Measurements from ENCODE around the gene AP5Z1.
A peak's percentile ranks its signal among the peaks of the same experiment; 100 is the strongest.

Gene AP5Z1, protein sequence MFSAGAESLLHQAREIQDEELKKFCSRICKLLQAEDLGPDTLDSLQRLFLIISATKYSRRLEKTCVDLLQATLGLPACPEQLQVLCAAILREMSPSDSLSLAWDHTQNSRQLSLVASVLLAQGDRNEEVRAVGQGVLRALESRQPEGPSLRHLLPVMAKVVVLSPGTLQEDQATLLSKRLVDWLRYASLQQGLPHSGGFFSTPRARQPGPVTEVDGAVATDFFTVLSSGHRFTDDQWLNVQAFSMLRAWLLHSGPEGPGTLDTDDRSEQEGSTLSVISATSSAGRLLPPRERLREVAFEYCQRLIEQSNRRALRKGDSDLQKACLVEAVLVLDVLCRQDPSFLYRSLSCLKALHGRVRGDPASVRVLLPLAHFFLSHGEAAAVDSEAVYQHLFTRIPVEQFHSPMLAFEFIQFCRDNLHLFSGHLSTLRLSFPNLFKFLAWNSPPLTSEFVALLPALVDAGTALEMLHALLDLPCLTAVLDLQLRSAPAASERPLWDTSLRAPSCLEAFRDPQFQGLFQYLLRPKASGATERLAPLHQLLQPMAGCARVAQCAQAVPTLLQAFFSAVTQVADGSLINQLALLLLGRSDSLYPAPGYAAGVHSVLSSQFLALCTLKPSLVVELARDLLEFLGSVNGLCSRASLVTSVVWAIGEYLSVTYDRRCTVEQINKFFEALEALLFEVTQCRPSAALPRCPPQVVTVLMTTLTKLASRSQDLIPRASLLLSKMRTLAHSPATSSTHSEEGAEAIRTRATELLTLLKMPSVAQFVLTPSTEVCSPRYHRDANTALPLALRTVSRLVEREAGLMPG

GRCh38 chr7:4775250-4775847, at the start of gene AP5Z1:
TSS of gene AP5Z1 (plus strand) at chr7:4775623. CDS start at chr7:4775716, 93 bp downstream.
- peak; percentile 96 for DNase-seq (ENCODE audit: low spot score)

GRCh38 chr7:4725850-4726450, 49.5 kb upstream of the AP5Z1 start:
- no peak for DNase-seq (ENCODE audit: low spot score)

GRCh38 chr7:4726566-4726965, 48.9 kb upstream of the AP5Z1 start:
- no peak for DNase-seq (ENCODE audit: low spot score)

DNA sequence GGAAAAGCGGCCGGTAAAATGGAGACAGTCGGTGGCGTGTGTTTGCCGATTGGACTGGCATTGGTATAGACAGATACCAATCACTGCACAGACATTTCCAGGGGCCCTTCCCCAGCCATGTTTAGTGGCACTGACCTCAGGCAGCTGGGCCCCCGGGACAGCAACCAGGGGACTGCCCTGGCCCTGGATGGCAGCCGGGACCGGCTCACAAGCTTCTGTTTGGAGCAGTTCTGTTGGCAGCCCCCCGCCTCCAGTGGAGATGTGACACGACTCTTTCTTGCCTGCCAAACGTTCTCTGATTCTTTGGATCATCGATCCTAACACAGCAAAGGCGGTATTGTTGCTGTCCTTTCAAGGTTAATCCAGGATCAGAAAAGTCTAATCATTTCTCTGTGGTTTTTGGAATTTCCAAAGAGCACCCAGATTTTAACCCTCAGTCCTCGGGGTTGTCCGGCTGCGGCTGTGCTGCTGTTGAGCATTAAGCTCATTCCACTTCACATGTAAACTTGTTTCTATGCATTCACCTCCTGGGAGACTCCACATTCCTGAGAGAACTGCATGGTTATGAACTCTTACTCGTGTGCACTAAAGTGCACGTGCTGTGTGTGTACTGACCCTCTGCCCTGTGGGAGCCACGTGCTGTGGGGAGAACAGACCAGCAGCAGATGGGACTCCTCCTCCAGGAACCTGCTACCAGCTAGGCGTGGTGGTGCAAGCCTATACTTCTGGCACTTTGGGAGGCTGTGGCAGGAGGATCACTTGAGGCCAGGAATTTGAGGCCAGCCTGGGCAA, 47.3 kb upstream of the AP5Z1 start:
- DNase-seq (ENCODE audit: low spot score): no peak

GRCh38 chr7:4729266-4729665, 46.2 kb upstream of the AP5Z1 start:
- no peak for DNase-seq (ENCODE audit: low spot score)

GRCh38 chr7:4730276-4730675, 45.1 kb upstream of the AP5Z1 start:
- DNase-seq (ENCODE audit: low spot score): no peak

- DNase-seq (ENCODE audit: low spot score): no peak
Observed at GRCh38 chr7:4730971-4731370, 44.5 kb upstream of the AP5Z1 start.

GRCh38 chr7:4731803-4732202, 43.6 kb upstream of the AP5Z1 start:
- no peak for DNase-seq (ENCODE audit: low spot score)

DNA sequence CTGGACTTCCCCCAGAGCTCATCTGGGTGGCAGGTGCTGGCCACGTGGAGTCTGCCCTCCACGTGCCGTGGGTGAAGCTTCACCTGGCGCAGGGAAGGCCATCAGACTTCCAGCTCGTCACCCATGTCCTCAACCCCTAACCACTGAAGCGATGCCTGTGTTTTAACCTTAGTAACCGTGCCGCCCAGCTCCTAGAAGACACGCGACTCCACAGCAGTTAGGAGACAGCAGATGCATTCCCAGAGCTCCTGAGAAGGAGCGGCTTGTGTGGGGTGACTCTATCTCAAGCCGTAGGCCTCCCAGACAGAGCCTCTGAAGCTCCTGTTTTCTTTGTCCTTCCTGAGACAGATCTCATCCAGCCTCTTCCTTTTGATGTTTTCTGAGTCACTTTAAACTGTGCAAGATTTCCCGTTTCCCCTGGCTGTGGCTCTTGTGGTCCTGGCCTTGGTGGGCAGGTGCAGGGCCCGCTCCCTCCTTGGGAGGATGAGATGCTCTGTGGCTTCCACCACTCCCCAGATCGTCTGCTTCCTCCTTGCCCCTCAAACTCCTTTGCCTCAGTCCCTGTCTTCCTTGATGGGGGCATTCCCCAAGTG, 41.4 kb upstream of the AP5Z1 start:
- DNase-seq (ENCODE audit: low spot score): no peak

DNA sequence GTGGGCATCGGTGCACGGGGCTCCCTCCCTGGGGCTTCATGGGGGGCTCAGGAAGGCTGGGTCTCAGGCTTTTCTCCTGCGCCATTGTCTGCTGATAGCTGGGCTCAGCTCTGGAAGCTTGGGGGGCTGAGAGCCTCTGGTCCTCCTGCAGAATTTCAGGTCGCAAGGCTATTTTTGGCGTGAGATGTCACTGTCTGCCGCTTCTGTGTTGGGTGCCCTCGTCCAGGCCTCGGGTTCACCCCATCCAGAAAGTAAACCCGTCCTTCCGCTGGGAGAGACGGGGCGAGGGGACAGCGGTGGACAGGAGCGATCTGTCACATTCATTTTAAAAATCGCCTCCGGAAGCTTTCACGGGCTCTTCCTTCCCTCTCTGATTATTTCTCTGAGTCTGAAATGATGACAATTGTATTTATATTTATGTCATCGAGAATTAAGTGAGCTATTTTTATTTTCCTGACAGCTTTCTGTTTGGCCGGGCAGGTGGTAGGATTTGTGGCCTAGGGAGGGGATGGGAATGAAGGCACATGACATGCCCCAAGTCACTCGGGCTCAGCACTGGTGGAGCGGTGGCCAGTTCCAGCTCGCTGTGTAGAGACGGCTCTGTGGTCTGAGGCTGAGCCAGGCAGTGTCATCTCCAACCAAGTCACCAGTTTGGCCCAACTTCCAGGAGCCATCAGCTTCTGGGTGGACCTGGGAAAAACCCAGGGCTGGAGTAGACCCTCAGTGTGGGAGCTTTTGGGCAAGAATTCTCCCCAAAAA, 40.7 kb upstream of the AP5Z1 start:
- no peak for DNase-seq (ENCODE audit: low spot score)

DNA sequence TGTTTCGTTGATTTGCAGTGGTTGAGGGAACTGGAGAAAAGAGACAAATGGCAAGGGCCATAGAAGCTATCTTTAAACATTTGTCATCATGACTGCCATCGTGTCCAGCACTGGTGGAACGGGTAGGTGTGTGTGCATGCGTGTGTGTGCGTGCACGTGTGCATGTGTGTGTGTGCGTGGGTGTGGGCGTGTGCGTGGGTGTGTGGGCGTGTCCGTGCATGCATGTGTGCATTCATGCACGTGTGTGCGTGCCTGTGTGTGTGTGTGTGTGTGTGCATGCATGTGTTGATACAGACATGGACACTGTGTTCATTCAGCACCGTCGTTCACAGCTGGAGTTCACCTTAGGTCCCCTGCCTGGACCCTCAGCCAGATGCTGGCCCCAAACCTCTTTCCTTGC, 38.1 kb upstream of the AP5Z1 start:
- DNase-seq (ENCODE audit: low spot score): no peak

DNA sequence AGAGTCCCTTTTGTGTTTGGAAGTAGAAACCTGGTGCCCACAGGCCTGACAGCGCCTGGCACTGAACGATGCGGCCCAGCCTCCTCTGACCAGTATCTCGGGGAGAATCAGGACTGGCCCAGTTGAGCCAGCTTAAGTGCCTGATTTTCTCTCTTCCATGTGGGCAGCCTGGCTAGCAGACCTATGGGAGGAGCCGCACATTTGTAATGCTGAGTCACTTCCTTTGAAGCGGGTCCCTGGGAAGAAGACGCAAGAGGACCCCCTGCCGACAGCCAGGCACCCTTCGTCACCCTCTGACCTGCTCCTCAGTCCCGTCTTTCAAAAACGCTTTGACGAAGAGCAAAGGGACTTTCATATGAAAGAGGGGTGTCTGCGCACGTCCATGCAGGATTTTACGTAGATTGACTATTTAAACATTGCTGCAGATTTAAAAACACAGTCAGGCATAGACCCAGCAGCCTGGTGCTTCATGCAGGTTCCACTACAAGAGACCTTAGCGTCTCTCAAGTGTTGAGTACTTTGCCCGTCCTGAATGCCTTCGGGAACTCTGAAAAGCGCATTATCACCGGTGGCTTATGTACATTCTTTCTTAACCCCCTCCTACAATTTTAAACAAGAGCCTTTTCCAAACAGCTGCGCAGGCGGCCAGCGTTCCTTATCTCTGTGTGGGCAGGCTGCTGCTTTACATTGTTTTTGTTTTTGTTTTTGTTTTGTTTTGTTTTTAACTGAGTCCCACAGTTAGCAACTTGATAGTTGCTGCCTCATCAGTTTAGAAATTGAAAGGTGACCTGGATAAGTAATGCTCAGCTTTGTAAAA, 36.5 kb upstream of the AP5Z1 start:
- DNase-seq (ENCODE audit: low spot score): peak; percentile 35

GRCh38 chr7:4739528-4739992, 35.9 kb upstream of the AP5Z1 start:
- no peak for DNase-seq (ENCODE audit: low spot score)

DNA sequence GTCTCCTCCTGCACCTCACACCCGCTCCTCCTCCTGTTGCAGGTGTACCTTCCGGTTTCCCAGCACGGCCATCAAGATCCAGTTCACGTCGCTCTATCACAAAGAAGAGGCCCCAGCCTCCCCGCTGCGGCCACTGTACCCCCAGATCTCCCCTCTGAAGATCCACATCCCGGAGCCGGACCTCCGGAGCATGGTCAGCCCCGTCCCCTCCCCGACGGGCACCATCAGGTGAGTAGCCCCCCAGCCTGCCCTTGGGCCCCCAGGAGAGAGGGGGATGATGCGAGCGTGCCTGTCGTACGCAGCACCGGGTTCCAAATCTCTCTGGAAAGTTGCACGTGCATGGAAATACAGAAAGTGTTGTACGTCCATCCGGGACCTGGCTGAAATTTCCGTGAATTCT, 34.6 kb upstream of the AP5Z1 start:
- no peak for DNase-seq (ENCODE audit: low spot score)

GRCh38 chr7:4742051-4742573, 33.3 kb upstream of the AP5Z1 start:
- no peak for DNase-seq (ENCODE audit: low spot score)

DNA sequence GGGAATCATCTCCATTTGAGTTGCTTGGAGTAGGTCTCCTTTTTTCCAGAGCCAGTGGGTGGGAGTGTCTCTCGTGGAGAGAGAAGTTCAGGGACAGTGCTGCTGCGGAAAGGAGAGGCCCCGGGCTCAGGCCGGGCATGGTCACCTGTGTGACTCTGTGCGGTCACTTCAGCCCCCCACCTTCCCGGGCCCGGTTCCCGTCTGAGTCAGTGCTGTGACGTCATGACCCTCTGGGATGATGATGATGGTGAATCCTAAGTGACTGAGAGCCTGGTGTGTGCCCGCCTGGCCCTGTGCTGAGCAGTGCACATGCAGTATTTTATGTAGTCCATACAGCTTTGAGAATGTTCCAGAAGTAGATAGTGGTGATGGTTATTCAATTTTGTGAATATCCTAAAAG, 32.6 kb upstream of the AP5Z1 start:
- DNase-seq (ENCODE audit: low spot score): no peak

- DNase-seq (ENCODE audit: low spot score): peak; percentile 59
Observed at GRCh38 chr7:4744391-4745264, 30.8 kb upstream of the AP5Z1 start.

- DNase-seq (ENCODE audit: low spot score): no peak
Observed at GRCh38 chr7:4745265-4745919, 30.0 kb upstream of the AP5Z1 start.

Measured in activated CD4-positive, alpha-beta T cell treated with anti-CD3 and anti-CD28 coated beads, Interleukin-2, Interleukin-4, amounts not matched to agents 100 ng/mL and 50 ng/mL, durations not matched to agents 16 hours and 8 hours (primary cell).